HG03095 (cell line): ENCODE data around the gene BTN2A1.
A peak's percentile ranks its signal among the peaks of the same experiment; 100 is the strongest.
"Not testable (repeated sequence)": the region's sequence is repeated elsewhere in the genome, so short reads cannot be mapped to it uniquely, and the experiment has no call there.

Experiments
- ATAC-seq: cut with Tn5 transposase; IDR thresholded peaks from one replicate; pipeline ENCODE4 v1.9.1; 2021; ENCODE audit warnings: moderate library complexity; ENCODE audit not compliant: unreplicated experiment

BTN2A1 gene

DNA sequence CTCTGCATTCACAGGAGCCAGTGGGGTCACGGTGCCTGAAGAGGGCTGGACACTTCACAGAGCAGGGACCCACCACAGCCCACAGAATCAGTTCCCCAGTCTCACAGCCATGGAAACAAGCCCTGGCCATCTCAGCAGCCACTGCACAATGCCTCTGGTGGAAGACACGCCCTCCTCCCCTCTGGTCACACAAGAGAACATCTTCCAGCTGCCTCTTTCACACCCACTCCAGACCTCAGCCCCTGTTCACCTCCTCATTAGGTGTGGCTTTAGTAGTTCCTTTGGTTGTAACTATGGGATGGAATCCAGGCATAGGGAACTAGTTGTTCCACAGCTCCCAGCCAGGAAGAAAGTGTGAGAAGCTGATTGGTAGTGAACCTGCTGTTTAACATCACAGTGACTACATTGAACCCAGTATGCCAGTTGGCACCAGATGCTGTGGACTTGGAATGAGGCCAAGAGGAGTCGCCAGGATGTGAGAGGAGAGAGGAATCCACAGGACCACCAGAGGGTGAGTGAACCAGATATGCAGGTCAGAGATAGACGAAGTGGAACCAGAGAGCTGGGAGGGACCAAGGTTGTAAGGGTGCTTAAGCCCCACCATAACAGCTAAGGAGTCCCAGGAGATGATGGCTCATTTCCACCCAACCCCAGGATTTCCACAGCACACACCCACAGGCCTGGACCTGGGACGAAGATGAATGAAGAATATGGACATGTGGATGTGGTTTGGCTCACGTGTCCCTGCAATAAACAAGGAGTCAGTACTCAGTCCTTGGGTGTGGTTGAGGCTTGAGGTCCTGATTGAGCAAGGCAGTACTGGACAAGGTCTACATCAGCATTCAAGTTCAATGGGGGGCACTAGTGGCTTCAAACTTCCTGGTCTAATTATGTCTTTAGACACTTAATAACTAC is 26.2 kb upstream of the BTN2A1 start:
- no peak for ATAC-seq

GRCh38 chr6:26432627-26433201 is 25.0 kb upstream of the BTN2A1 start:
- ATAC-seq: no peak

DNA sequence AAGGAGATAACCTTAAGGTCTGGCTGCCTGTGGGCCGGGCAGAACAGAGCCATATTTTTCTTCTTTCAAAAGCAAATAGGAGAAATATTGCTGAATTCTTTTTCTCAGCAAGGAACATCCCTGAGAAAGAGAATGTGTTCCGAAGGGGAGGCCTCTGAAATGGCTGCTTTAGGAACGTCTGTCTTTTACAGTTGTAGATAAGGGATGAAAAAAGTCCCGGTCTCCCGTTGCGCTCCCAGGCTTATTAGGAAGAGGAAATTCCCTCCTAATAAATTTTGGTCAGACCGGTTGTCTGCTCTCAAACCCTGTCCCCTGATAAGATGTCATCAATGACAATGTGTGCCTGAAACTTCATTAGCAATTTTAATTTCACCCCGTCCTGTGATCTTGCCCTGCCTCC is 24.1 kb upstream of the BTN2A1 start:
- ATAC-seq: not testable (repeated sequence)

- no peak for ATAC-seq
Measured at GRCh38 chr6:26436018-26436417, 21.7 kb upstream of the BTN2A1 start.

DNA sequence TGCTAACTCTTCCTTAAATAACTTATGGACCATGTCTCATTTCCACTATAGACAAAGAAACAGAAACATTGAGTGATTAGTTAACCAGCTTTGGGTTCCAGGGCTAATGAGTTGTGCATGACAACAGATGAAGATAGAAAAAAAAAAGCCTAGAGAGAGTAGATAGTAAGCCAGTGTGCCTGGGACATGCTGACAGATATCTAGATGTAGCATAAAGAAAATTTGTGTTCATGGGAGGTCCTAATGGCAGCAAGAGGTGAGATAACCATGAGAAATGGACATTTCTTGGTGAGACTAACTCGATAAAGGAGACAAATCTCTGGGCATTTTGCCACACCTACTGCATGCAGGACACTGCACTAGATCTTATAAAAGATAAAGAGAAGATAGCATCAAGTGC is 20.2 kb upstream of the BTN2A1 start:
- no peak for ATAC-seq

DNA sequence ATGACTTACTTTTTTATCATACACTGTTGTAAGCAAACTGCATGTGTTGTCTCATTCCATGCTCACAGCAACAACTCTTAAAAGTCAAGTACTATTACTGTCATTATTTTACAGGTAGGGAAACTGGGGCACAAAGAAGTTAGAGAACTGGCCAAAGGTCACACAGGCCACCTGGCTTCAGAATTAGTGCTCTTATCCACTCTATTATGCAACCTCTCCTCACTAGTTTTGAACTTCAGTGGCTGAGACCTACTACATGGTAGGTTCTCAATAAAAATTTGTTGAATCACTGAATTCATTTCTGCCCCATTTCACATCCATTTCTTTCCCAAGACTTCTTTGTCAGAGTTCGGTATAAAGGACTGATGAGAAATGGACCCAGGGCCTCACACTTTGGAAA is 19.8 kb upstream of the BTN2A1 start:
- ATAC-seq: no peak

- ATAC-seq: no peak
Measured at GRCh38 chr6:26439151-26440125, 18.3 kb upstream of the BTN2A1 start.

GRCh38 chr6:26440977-26441358 is 16.8 kb upstream of the BTN2A1 start:
- no peak for ATAC-seq

DNA sequence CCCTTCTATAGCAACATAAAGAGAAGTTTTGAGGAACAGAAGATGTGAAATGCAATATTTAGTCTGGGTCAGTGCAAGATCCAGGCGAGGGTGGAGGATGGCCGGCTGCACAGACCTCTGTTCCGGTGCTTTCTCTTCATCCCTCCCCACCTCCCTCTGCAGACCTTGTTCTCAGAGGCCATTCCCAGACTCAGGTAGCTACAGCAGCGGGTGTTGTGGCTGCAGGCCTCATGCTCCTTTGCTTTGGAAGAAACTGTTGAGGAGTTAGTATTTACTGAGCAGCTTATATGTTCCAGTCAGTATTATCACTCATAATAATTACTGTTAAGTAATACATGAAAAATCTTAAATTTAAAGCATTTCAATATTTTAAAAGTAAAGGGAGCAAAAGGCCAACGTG is 15.8 kb upstream of the BTN2A1 start:
- ATAC-seq: no peak

- ATAC-seq: peak; percentile 64
Measured at GRCh38 chr6:26445934-26446667, 11.7 kb upstream of the BTN2A1 start.

GRCh38 chr6:26447257-26447656 is 10.5 kb upstream of the BTN2A1 start:
- ATAC-seq: no peak

- no peak for ATAC-seq
Measured at GRCh38 chr6:26450240-26450639, 7.5 kb upstream of the BTN2A1 start.

GRCh38 chr6:26452631-26453235 is 5.0 kb upstream of the BTN2A1 start:
- no peak for ATAC-seq

DNA sequence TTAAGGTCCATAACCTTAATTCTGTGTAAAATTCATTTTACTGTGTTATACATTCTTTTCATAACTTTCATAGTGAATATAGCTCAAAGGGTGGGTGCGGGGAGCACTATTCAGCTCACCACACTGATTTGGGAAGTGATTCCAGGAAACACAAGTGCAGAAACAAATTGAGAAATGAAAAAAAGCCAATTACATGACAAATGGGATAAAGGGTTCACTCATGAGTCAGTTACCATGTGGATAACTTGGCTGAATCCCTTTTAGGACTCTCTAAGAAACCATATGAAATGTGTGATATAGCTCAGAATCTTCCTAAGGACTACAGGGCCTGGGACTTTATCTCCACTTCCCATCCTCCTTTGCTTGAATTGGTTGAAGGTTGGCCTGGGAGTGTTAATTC is 3.1 kb upstream of the BTN2A1 start:
- no peak for ATAC-seq

GRCh38 chr6:26455357-26455970 is 2.3 kb upstream of the BTN2A1 start:
- ATAC-seq: no peak

DNA sequence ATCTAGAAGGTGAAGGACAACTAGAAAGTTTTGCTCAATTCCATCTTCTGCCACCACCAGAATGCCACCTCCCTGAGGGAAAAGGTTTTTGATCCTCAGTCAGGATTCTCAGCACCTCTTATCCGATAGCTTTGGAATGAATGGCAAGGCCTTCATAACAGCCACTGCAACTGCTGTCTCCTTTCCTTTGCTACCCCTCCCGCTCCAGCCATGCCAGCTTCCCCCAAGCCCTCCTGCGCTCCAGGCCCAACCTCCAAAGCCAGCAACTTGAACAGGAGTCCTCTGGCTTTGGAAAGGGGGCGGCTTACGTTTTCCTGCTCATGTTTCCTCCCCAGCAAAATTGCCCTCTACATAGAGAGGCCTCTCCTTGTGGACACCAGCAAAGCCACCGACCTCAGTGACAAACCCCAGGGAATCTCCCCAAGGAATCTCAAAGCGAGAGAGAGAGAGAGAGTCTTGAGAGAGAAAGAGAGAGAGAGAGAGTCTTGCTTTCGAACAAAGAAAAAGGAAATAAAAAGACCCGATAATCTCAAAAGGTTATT is 420 bp upstream of the BTN2A1 start:
- peak; percentile 29 for ATAC-seq

DNA sequence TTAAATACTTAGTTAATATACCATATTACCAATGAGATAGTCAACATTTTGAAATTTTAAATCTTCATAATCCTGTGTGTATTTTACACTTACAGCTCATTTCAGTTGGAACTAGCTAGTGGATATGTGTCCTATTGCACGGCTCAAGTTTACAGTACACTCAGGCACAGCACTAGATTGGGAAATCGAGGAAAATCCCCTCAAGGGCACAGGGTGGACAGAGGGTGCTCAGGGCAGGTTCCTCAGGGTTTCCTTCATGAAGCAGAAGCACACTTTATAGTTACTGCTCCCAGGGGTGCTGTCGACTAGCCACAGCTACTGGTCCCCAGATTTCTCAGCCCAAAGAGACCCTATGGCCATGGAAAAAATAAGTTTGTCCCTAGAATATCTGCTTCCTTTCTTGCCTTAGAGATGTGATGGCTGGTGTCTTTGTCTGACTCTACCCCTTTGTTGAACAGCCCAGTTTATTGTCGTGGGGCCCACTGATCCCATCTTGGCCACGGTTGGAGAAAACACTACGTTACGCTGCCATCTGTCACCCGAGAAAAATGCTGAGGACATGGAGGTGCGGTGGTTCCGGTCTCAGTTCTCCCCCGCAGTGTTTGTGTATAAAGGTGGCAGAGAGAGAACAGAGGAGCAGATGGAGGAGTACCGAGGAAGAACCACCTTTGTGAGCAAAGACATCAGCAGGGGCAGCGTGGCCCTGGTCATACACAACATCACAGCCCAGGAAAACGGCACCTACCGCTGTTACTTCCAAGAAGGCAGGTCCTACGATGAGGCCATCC is 1.5 kb downstream of the BTN2A1 start:
- ATAC-seq: no peak

GRCh38 chr6:26461353-26461752 is 3.6 kb downstream of the BTN2A1 start:
- ATAC-seq: not testable (repeated sequence)

- ATAC-seq: no peak
Measured at GRCh38 chr6:26464014-26464413, 6.3 kb downstream of the BTN2A1 start.
